Smooth muscle cell of the brain vasculature (primary cell): ENCODE results near the gene C7orf33.
"Not testable (repeated sequence)": the region's sequence is repeated elsewhere in the genome, so short reads cannot be mapped to it uniquely, and the experiment has no call there.

Source experiments
- DNase-seq: peaks from one replicate; pipeline ENCODE4 v3.0.0-alpha.2; 2012; ENCODE audit warnings: low read depth, low spot score

The C7orf33 gene

GRCh38 chr7:148580446-148580845 lies 10.1 kb upstream of the C7orf33 start:
- DNase-seq, result no peak

- no peak for DNase-seq
Measured at GRCh38 chr7:148581624-148582023, 8.9 kb upstream of the C7orf33 start.

- DNase-seq, result no peak
Measured at GRCh38 chr7:148584154-148584827, 6.3 kb upstream of the C7orf33 start.

GRCh38 chr7:148585399-148585798 lies 5.2 kb upstream of the C7orf33 start:
- DNase-seq, result no peak

GRCh38 chr7:148587076-148587475 lies 3.5 kb upstream of the C7orf33 start:
- DNase-seq, result no peak

- no peak for DNase-seq
Measured at GRCh38 chr7:148588168-148588567, 2.4 kb upstream of the C7orf33 start.

- DNase-seq, result no peak
Measured at GRCh38 chr7:148588670-148589131, 1.9 kb upstream of the C7orf33 start.

- no peak for DNase-seq
Measured at GRCh38 chr7:148589640-148590039, 926 bp upstream of the C7orf33 start.

GRCh38 chr7:148596354-148596753 lies 5.8 kb downstream of the C7orf33 start:
- not testable (repeated sequence) for DNase-seq

GRCh38 chr7:148598351-148598750 lies 7.8 kb downstream of the C7orf33 start:
- no peak for DNase-seq

- DNase-seq, result no peak
Measured at GRCh38 chr7:148605350-148605749, 14.8 kb downstream of the C7orf33 start.

- DNase-seq, result no peak
Measured at GRCh38 chr7:148607151-148607661, 16.6 kb downstream of the C7orf33 start.

GRCh38 chr7:148609045-148609725 lies 18.6 kb downstream of the C7orf33 start:
- DNase-seq, result no peak

- no peak for DNase-seq
Measured at GRCh38 chr7:148611692-148612091, 21.1 kb downstream of the C7orf33 start.

- no peak for DNase-seq
Measured at GRCh38 chr7:148615085-148615730, 24.6 kb downstream of the C7orf33 start.

- no peak for DNase-seq
Measured at GRCh38 chr7:148620749-148621359, 30.3 kb downstream of the C7orf33 start.

- DNase-seq, result no peak
Measured at GRCh38 chr7:148621563-148621962, 31.0 kb downstream of the C7orf33 start.

GRCh38 chr7:148622887-148623585 lies 32.5 kb downstream of the C7orf33 start:
- no peak for DNase-seq

GRCh38 chr7:148623586-148624282 lies 33.2 kb downstream of the C7orf33 start:
- DNase-seq, result no peak

GRCh38 chr7:148624735-148625134 lies 34.2 kb downstream of the C7orf33 start:
- no peak for DNase-seq

- no peak for DNase-seq
Measured at GRCh38 chr7:148625342-148625741, 34.8 kb downstream of the C7orf33 start.
